ENCODE results near the gene YKT6. TPM values are rescaled to one million over a fixed set of nuclear protein-coding genes. Genes with fewer than 3 reads are reported as not detected.

YKT6 gene
- total and polyA plus RNA-seq, 2 experiments from 2014 or later: 33.5 to 114 TPM

GRCh38 chr7:44206008-44206407 lies 5.2 kb downstream of the YKT6 start:
- Histone ChIP-seq H3K36me3 (ENCODE audit: insufficient read depth) (peaks cover 47% of the 10 kb centered on the region), H3K4me2 (no peak overlapping the region), H3K4me3 (no peak overlapping the region), H3F3A (replicated peaks; ENCODE audit: low read depth) (no peaks in the 10 kb centered on the region), H3K27ac (ENCODE audit: low read depth) (no peak overlapping the region), H3K27me3 (ENCODE audit: insufficient read depth) (no peaks in the 10 kb centered on the region), H3K4me1 (ENCODE audit: insufficient read depth) (peaks cover 10% of the 10 kb centered on the region; the same call in 1 of the 2 replicates), H3K9me2 (ENCODE audit: insufficient read depth) (no peaks in the 10 kb centered on the region), H2AFZ (no peak overlapping the region), H3K79me2 (replicated peaks; ENCODE audit: insufficient read depth) (peaks cover 42% of the 10 kb centered on the region), H4K20me1 (replicated peaks; ENCODE audit: insufficient read depth) (peaks cover 32% of the 10 kb centered on the region)
- TF ChIP-seq POLR2AphosphoS5 (IDR thresholded peaks at IDR 0.05; ENCODE audit: low read depth) (no peak), ETS1 (IDR thresholded peaks at IDR 0.05) (no peak), EZH2 (IDR thresholded peaks at IDR 0.05; ENCODE audit: low read depth, unreplicated experiment) (no peak), STAT1 (IDR thresholded peaks at IDR 0.05; ENCODE audit: unreplicated experiment) (no peak), REST (IDR thresholded peaks at IDR 0.05; ENCODE audit: unreplicated experiment) (no peak), CREB1 (CRISPR knock-in tag; IDR thresholded peaks at IDR 0.05; ENCODE audit: low read depth) (no peak), ZNF462 (CRISPR knock-in tag; IDR thresholded peaks at IDR 0.05) (no peak)
- Mint-ChIP-seq H3K4me1 (peaks cover 8% of the 10 kb centered on the region), H3K27ac (no peak overlapping the region), H3K4me3 (no peak overlapping the region), H3K36me3 (ENCODE audit: low read depth) (peaks cover 51% of the 10 kb centered on the region), H3K9me3 (no peaks in the 10 kb centered on the region), H3K27me3 (ENCODE audit: insufficient read depth, low read depth, poor library complexity) (peaks cover 2% of the 10 kb centered on the region)
- no peak for ATAC-seq
- no peak for DNase-seq (ENCODE audit: low spot score)
